SK-N-SH treated with all-trans-retinoic acid at 6 μM for 48 hours (cell line): ENCODE data around the gene CHAF1A.

Experiments used
- CSDC2 ChIP-seq: fragments of 250-450 bp; sonication (Bioruptor Pico); IDR thresholded peaks from 2 replicates; pipeline ENCODE4 v1.5.0; 2020; ENCODE audit warnings: mild to moderate bottlenecking, moderate library complexity
- PATZ1 ChIP-seq: fragments of 250-450 bp; sonication (Bioruptor Pico); IDR thresholded peaks from 2 replicates; pipeline ENCODE4 v1.8.0; 2020; ENCODE audit warnings: mild to moderate bottlenecking, moderate library complexity, borderline replicate concordance
- RARB ChIP-seq: fragments of 250-450 bp; sonication (Bioruptor Pico); IDR thresholded peaks from 2 replicates; pipeline ENCODE4 v1.8.0; 2021; ENCODE audit warnings: mild to moderate bottlenecking, moderate library complexity
- SNAI2 ChIP-seq: fragments of 250-450 bp; sonication (Bioruptor Pico); IDR thresholded peaks from 2 replicates; pipeline ENCODE4 v1.5.0; 2020; ENCODE audit warnings: mild to moderate bottlenecking, moderate library complexity
- TCF4 ChIP-seq: fragments of 250-450 bp; sonication (Bioruptor Pico); IDR thresholded peaks from 2 replicates; pipeline ENCODE4 v1.8.0; 2021; ENCODE audit warnings: mild to moderate bottlenecking, moderate library complexity, borderline replicate concordance
- ZFP3 ChIP-seq: fragments of 250-450 bp; sonication (Bioruptor Pico); IDR thresholded peaks from 2 replicates; pipeline ENCODE4 v1.5.0; 2020; ENCODE audit warnings: mild to moderate bottlenecking, moderate library complexity
- ZFP30 ChIP-seq: fragments of 450-650 bp; formaldehyde crosslinking; IDR thresholded peaks from 2 replicates; pipeline ENCODE4 v1.5.0; 2022; ENCODE audit warnings: mild to moderate bottlenecking, moderate library complexity
- TF ChIP-seq, protein P1 (sequence below): fragments of 250-450 bp; sonication (Bioruptor Pico); IDR thresholded peaks from 2 replicates; pipeline ENCODE4 v1.8.0; 2021; ENCODE audit warnings: low read depth, mild to moderate bottlenecking, moderate library complexity, borderline replicate concordance

- TF ChIP-seq CSDC2 (CRISPR knock-in tag) (no peak), RARB (no peak), PATZ1 (CRISPR knock-in tag) (no peak), ZFP30 (no peak), TCF4 (CRISPR knock-in tag) (no peak), SNAI2 (no peak), ZFP3 (CRISPR knock-in tag) (no peak)
- TF ChIP-seq, protein P1, sequence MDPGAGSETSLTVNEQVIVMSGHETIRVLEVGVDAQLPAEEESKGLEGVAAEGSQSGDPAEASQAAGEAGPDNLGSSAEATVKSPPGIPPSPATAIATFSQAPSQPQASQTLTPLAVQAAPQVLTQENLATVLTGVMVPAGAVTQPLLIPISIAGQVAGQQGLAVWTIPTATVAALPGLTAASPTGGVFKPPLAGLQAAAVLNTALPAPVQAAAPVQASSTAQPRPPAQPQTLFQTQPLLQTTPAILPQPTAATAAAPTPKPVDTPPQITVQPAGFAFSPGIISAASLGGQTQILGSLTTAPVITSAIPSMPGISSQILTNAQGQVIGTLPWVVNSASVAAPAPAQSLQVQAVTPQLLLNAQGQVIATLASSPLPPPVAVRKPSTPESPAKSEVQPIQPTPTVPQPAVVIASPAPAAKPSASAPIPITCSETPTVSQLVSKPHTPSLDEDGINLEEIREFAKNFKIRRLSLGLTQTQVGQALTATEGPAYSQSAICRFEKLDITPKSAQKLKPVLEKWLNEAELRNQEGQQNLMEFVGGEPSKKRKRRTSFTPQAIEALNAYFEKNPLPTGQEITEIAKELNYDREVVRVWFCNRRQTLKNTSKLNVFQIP (CRISPR knock-in tag), result no peak
Observed at GRCh38 chr19:4482721-4483364, 80.4 kb downstream of the CHAF1A start.
